Esophagus squamous epithelium (tissue), 5 donors: ENCODE results near the gene CREB5. TPM values are rescaled to one million over a fixed set of nuclear protein-coding genes. Genes with fewer than 3 reads are reported as not detected.

Experiments used
- DNase-seq: peaks from one replicate; lab custom pipeline; 2025; lab: John Stamatoyannopoulos, UW
- H3K27ac ChIP-seq, 4 donors: fragments of 200-600 bp; sonication (generic); one replicate each; pipeline ENCODE4 v1.5.1; 2016 to 2019; ENCODE audit warnings: mild to moderate bottlenecking in 1 of 4
- H3K27me3 ChIP-seq, 4 donors: fragments of 200-600 bp; sonication (generic); 1 replicate in 3 of 4; 2 replicates in 1 of 4; pipeline versions ENCODE4 v1.5.1 to v1.6.0; 2017 to 2021; ENCODE audit warnings: antibody characterized with exemption in 1 of 4
- H3K36me3 ChIP-seq, 3 donors: fragments of 200-600 bp; sonication (generic); one replicate each; pipeline ENCODE4 v1.5.1; 2016 to 2019
- H3K4me1 ChIP-seq, 3 donors: fragments of 200-600 bp; sonication (generic); one replicate each; pipeline ENCODE4 v1.5.1; 2017 to 2019
- H3K4me3 ChIP-seq, 4 donors: fragments of 200-600 bp; sonication (generic); 1 replicate in 3 of 4; 2 replicates in 1 of 4; pipeline ENCODE4 v1.5.1; 2016 to 2019; ENCODE audit warnings: mild to moderate bottlenecking in 2 of 4, moderate library complexity in 1 of 4
- H3K9me3 ChIP-seq, 3 donors: fragments of 200-600 bp; sonication (generic); one replicate each; pipeline ENCODE4 v1.5.1; 2016 to 2019
- CTCF ChIP-seq, 6 experiments: fragments of 450-650 bp in 4 of 6; fragments of 200-600 bp in 2 of 6; sonication (generic) in 2 of 6; IDR thresholded peaks; one replicate each; pipeline ENCODE4 v1.5.1; 2016 to 2019; ENCODE audit warnings: antibody characterized with exemption in 6 of 6, mild to moderate bottlenecking in 4 of 6, moderate library complexity in 4 of 6
- POLR2A ChIP-seq, 4 donors: fragments of 450-650 bp; IDR thresholded peaks; one replicate each; pipeline ENCODE4 v1.6.1; 2017; ENCODE audit warnings: antibody characterized with exemption in 4 of 4, mild to moderate bottlenecking in 4 of 4, moderate library complexity in 3 of 4
- WGBS, 2 donors: methylation state at CpG; one replicate each; pipeline ENCODE4 v1.1.5; 2018; 5-methylcytosine and 5-hydroxymethylcytosine counted together
- intact Hi-C: fragments of 100-400 bp; cut with DNase I; formaldehyde crosslinking; loops from one replicate; pipeline ENCODE4 v1.15.0; 2022
- total RNA-seq, 4 donors: library from RNA; depleted of rRNA; stranded (reverse); fragments of >200 nt; gene quantifications; one replicate each; pipeline ENCODE4 v1.1.0, GENCODE V29; 2016
- donor health status: DM: yes; HTN: yes; CAD: no.

Gene CREB5
- total RNA-seq, 4 donors from 2014 or later, result 0.30 to 5.0 (median 2.2) TPM

GRCh38 chr7:28591725-28592349 lies 179.5 kb downstream of the CREB5 start:
- no peak for DNase-seq
- Histone ChIP-seq H3K9me3 (no peaks in the 10 kb centered on the region), H3K4me3 (no peak overlapping the region), H3K36me3 (no peaks in the 10 kb centered on the region), H3K27ac (no peak overlapping the region), H3K27me3 (no peaks in the 10 kb centered on the region), H3K4me1 (peaks cover 0 to 6% (median 0%) of the 10 kb centered on the region in 3 donors)
- 84 to 85% methylated on average over 2 of the region's 2 CpGs for WGBS, 2 donors
- no peak for TF ChIP-seq CTCF (IDR thresholded peaks at IDR 0.05)
- TF ChIP-seq POLR2A (IDR thresholded peaks at IDR 0.05), result no peak
- intact Hi-C loops, result no loop called here

GRCh38 chr7:28592861-28593260 lies 180.5 kb downstream of the CREB5 start:
- H3K27ac ChIP-seq, result no peak overlapping the region

GRCh38 chr7:28595076-28595475 lies 182.8 kb downstream of the CREB5 start:
- TF ChIP-seq POLR2A (IDR thresholded peaks at IDR 0.05), result no peak
- no peak for TF ChIP-seq CTCF (IDR thresholded peaks at IDR 0.05)
- H3K27me3 ChIP-seq, result no peaks in the 10 kb centered on the region

More at GRCh38 chr7:28592861-28593260, 180.5 kb downstream of the CREB5 start:
- Histone ChIP-seq H3K9me3 (no peaks in the 10 kb centered on the region), H3K4me3 (no peak overlapping the region), H3K36me3 (no peaks in the 10 kb centered on the region), H3K27me3 (no peaks in the 10 kb centered on the region), H3K4me1 (no peaks in the 10 kb centered on the region)
- intact Hi-C loops, result no loop called here
- TF ChIP-seq CTCF (IDR thresholded peaks at IDR 0.05) (no peak), POLR2A (IDR thresholded peaks at IDR 0.05) (no peak)
- 90 to 92% methylated on average over 3 of the region's 3 CpGs for WGBS, 2 donors
- no peak for DNase-seq

GRCh38 chr7:28595801-28596200 lies 183.5 kb downstream of the CREB5 start:
- intact Hi-C loops, result no loop called here

More at GRCh38 chr7:28595076-28595475, 182.8 kb downstream of the CREB5 start:
- 80 to 94% methylated on average over 4 of the region's 4 CpGs for WGBS, 2 donors
- DNase-seq, result no peak
- Histone ChIP-seq H3K4me3 (no peak overlapping the region), H3K4me1 (no peaks in the 10 kb centered on the region), H3K9me3 (no peaks in the 10 kb centered on the region), H3K36me3 (no peaks in the 10 kb centered on the region), H3K27ac (no peak overlapping the region)
- intact Hi-C loops, result no loop called here

More at GRCh38 chr7:28595801-28596200, 183.5 kb downstream of the CREB5 start:
- Histone ChIP-seq H3K27ac (no peak overlapping the region), H3K27me3 (no peaks in the 10 kb centered on the region), H3K4me3 (no peak overlapping the region), H3K9me3 (no peaks in the 10 kb centered on the region), H3K36me3 (no peaks in the 10 kb centered on the region), H3K4me1 (no peaks in the 10 kb centered on the region)
- 75 to 93% methylated on average over 3 of the region's 3 CpGs for WGBS, 2 donors
- no peak for DNase-seq
- no peak for TF ChIP-seq POLR2A (IDR thresholded peaks at IDR 0.05)
- no peak for TF ChIP-seq CTCF (IDR thresholded peaks at IDR 0.05)
